HG03521 (cell line): ENCODE measurements around the gene INPP4B.
A peak's percentile ranks its signal among the peaks of the same experiment; 100 is the strongest.

ENCODE experiments used
- ATAC-seq: cut with Tn5 transposase; IDR thresholded peaks from one replicate; pipeline ENCODE4 v1.9.1; 2021; ENCODE audit warnings: mild to moderate bottlenecking, moderate library complexity; ENCODE audit not compliant: unreplicated experiment

The INPP4B gene

GRCh38 chr4:142846108-142846728 is at the start of gene INPP4B:
Gene INPP4B, minus strand, starts transcription at chr4:142846301.
- peak; percentile 40 for ATAC-seq

GRCh38 chr4:142893012-142893411 is 46.9 kb upstream of the INPP4B start:
- no peak for ATAC-seq

GRCh38 chr4:142886566-142886965 is 40.5 kb upstream of the INPP4B start:
- no peak for ATAC-seq

GRCh38 chr4:142883040-142883832 is 37.1 kb upstream of the INPP4B start:
- ATAC-seq: no peak

- no peak for ATAC-seq
These were observed 36.1 kb upstream of the INPP4B start for GRCh38 chr4:142882159-142882558.

GRCh38 chr4:142881331-142881730 is 35.2 kb upstream of the INPP4B start:
- ATAC-seq: no peak

GRCh38 chr4:142875117-142875516 is 29.0 kb upstream of the INPP4B start:
- no peak for ATAC-seq

- no peak for ATAC-seq
These were observed 28.6 kb upstream of the INPP4B start for GRCh38 chr4:142874684-142875083.

- no peak for ATAC-seq
These were observed 20.6 kb upstream of the INPP4B start for GRCh38 chr4:142866685-142867084.

- ATAC-seq: no peak
These were observed 15.2 kb upstream of the INPP4B start for GRCh38 chr4:142861351-142861750.

- no peak for ATAC-seq
These were observed 12.9 kb upstream of the INPP4B start for GRCh38 chr4:142858965-142859364.

- no peak for ATAC-seq
These were observed 12.3 kb upstream of the INPP4B start for GRCh38 chr4:142858446-142858845.

- ATAC-seq: no peak
These were observed 10.5 kb upstream of the INPP4B start for GRCh38 chr4:142856576-142856975.

GRCh38 chr4:142850478-142850877 is 4.4 kb upstream of the INPP4B start:
- no peak for ATAC-seq

- peak; percentile 54 for ATAC-seq
These were observed 862 bp upstream of the INPP4B start for GRCh38 chr4:142846729-142847596.

GRCh38 chr4:142845293-142846107 is 601 bp downstream of the INPP4B start:
- no peak for ATAC-seq

- no peak for ATAC-seq
These were observed 1.3 kb downstream of the INPP4B start for GRCh38 chr4:142844782-142845181.

- ATAC-seq: no peak
These were observed 5.5 kb downstream of the INPP4B start for GRCh38 chr4:142840516-142841123.

GRCh38 chr4:142838778-142839177 is 7.3 kb downstream of the INPP4B start:
- no peak for ATAC-seq

- ATAC-seq: no peak
These were observed 14.1 kb downstream of the INPP4B start for GRCh38 chr4:142832022-142832421.
